Activated T-cell treated with anti-CD3 and anti-CD28 coated beads for 4 hours (primary cell): ENCODE results near the gene DNAJC19.

ENCODE experiments used
- DNase-seq: peaks from one replicate; pipeline ENCODE4 v3.0.0-alpha.2; 2020

The DNAJC19 gene

GRCh38 chr3:180959691-180960090 is 29.8 kb downstream of the DNAJC19 start:
- no peak for DNase-seq

- no peak for DNase-seq
These were observed 41.7 kb downstream of the DNAJC19 start for GRCh38 chr3:180947761-180948390.

- DNase-seq: no peak
These were observed 48.7 kb downstream of the DNAJC19 start for GRCh38 chr3:180940826-180941225.

- DNase-seq: no peak
These were observed 54.9 kb downstream of the DNAJC19 start for GRCh38 chr3:180934638-180935037.
